Measurements from ENCODE around the gene CLN3.

The CLN3 gene

GRCh38 chr16:28513484-28514181 is 21.8 kb upstream of the CLN3 start:
- no peak for TF ChIP-seq CTCF (IDR thresholded peaks at IDR 0.05; ENCODE audit: low read depth, low read length, missing control alignments)
- DNase-seq (ENCODE audit: extremely low read depth, low read depth), result no peak
- H3K4me3 ChIP-seq (replicated peaks; ENCODE audit: low read depth, low read length), result no peak overlapping the region

GRCh38 chr16:28511801-28512789 is 20.2 kb upstream of the CLN3 start:
- DNase-seq (ENCODE audit: extremely low read depth, low read depth), result no peak
- no peak overlapping the region for H3K4me3 ChIP-seq (replicated peaks; ENCODE audit: low read depth, low read length)
- no peak for TF ChIP-seq CTCF (IDR thresholded peaks at IDR 0.05; ENCODE audit: low read depth, low read length, missing control alignments)

GRCh38 chr16:28511031-28511430 is 19.2 kb upstream of the CLN3 start:
- DNase-seq (ENCODE audit: extremely low read depth, low read depth), result no peak
- TF ChIP-seq CTCF (IDR thresholded peaks at IDR 0.05; ENCODE audit: low read depth, low read length, missing control alignments), result no peak
- no peak overlapping the region for H3K4me3 ChIP-seq (replicated peaks; ENCODE audit: low read depth, low read length)

- no peak overlapping the region for H3K4me3 ChIP-seq (replicated peaks; ENCODE audit: low read depth, low read length)
- no peak for DNase-seq (ENCODE audit: extremely low read depth, low read depth)
- no peak for TF ChIP-seq CTCF (IDR thresholded peaks at IDR 0.05; ENCODE audit: low read depth, low read length, missing control alignments)
Measured at GRCh38 chr16:28505489-28506137, 13.7 kb upstream of the CLN3 start.

GRCh38 chr16:28504707-28505404 is 13.0 kb upstream of the CLN3 start:
- DNase-seq (ENCODE audit: extremely low read depth, low read depth), result no peak
- H3K4me3 ChIP-seq (replicated peaks; ENCODE audit: low read depth, low read length), result no peak overlapping the region
- TF ChIP-seq CTCF (IDR thresholded peaks at IDR 0.05; ENCODE audit: low read depth, low read length, missing control alignments), result no peak

All from HFF-Myc (cell line).